HUES6 (cell line): ENCODE data around the gene CEP104.

ENCODE experiments used
- H3K27ac ChIP-seq: 2 replicates; pipeline ENCODE4 v1.7.0; 2013; ENCODE audit warnings: low read depth, mild to moderate bottlenecking, low read length, inconsistent platforms
- H3K27me3 ChIP-seq: 2 replicates; pipeline ENCODE4 v1.6.1; 2013; ENCODE audit warnings: low read length; ENCODE audit not compliant: control insufficient read depth, insufficient read depth
- H3K36me3 ChIP-seq: 2 replicates; pipeline ENCODE4 v1.6.1; 2013; ENCODE audit warnings: low read length; ENCODE audit not compliant: control insufficient read depth, insufficient read depth
- H3K4me1 ChIP-seq: 2 replicates; pipeline ENCODE4 v1.6.1; 2013; ENCODE audit warnings: low read length; ENCODE audit not compliant: control insufficient read depth, insufficient read depth
- H3K4me3 ChIP-seq: 2 replicates; pipeline ENCODE4 v1.5.1; 2013; ENCODE audit warnings: low read depth, low read length
- H3K9ac ChIP-seq: one replicate; pipeline ENCODE4 v1.6.1; 2013; ENCODE audit warnings: mild to moderate bottlenecking, low read length
- H3K9me3 ChIP-seq: 2 replicates; pipeline ENCODE4 v1.6.1; 2013; ENCODE audit warnings: low read depth, low read length; ENCODE audit not compliant: control insufficient read depth, insufficient read depth

Gene CEP104

GRCh38 chr1:3842912-3843311, 14.1 kb downstream of the CEP104 start:
- Histone ChIP-seq H3K9me3 (no peaks in the 10 kb centered on the region), H3K27ac (no peak overlapping the region), H3K36me3 (peaks cover 42% of the 10 kb centered on the region), H3K27me3 (no peaks in the 10 kb centered on the region), H3K4me3 (no peak overlapping the region), H3K9ac (no peak overlapping the region), H3K4me1 (no peaks in the 10 kb centered on the region)

GRCh38 chr1:3841491-3841890, 15.5 kb downstream of the CEP104 start:
- Histone ChIP-seq H3K9ac (no peak overlapping the region), H3K27me3 (no peaks in the 10 kb centered on the region), H3K9me3 (peaks cover 4% of the 10 kb centered on the region; the same call in 1 of the 2 replicates), H3K27ac (no peak overlapping the region), H3K4me3 (no peak overlapping the region), H3K36me3 (peaks cover 51% of the 10 kb centered on the region), H3K4me1 (no peaks in the 10 kb centered on the region)

- Histone ChIP-seq H3K27me3 (no peaks in the 10 kb centered on the region), H3K4me1 (no peaks in the 10 kb centered on the region), H3K4me3 (no peak overlapping the region), H3K9ac (no peak overlapping the region), H3K27ac (no peak overlapping the region), H3K36me3 (peaks cover 54% of the 10 kb centered on the region), H3K9me3 (peaks cover 4% of the 10 kb centered on the region; the same call in 1 of the 2 replicates)
Observed at GRCh38 chr1:3838788-3839187, 18.2 kb downstream of the CEP104 start.

- no peaks in the 10 kb centered on the region for H3K27me3 ChIP-seq
- peaks cover 55% of the 10 kb centered on the region for H3K36me3 ChIP-seq
- H3K9me3 ChIP-seq: peaks cover 4% of the 10 kb centered on the region; the same call in 1 of the 2 replicates
- H3K4me3 ChIP-seq: no peak overlapping the region
- no peak overlapping the region for H3K9ac ChIP-seq
- H3K4me1 ChIP-seq: no peaks in the 10 kb centered on the region
- no peak overlapping the region for H3K27ac ChIP-seq
Observed at GRCh38 chr1:3837685-3838084, 19.3 kb downstream of the CEP104 start.

GRCh38 chr1:3837200-3837599, 19.8 kb downstream of the CEP104 start:
- H3K27ac ChIP-seq: no peak overlapping the region
- peaks cover 55% of the 10 kb centered on the region for H3K36me3 ChIP-seq
- H3K27me3 ChIP-seq: no peaks in the 10 kb centered on the region
- H3K9ac ChIP-seq: no peak overlapping the region
- H3K4me1 ChIP-seq: no peaks in the 10 kb centered on the region
- H3K4me3 ChIP-seq: no peak overlapping the region
- peaks cover 4% of the 10 kb centered on the region; the same call in 1 of the 2 replicates for H3K9me3 ChIP-seq

GRCh38 chr1:3836421-3836820, 20.6 kb downstream of the CEP104 start:
- H3K4me3 ChIP-seq: no peak overlapping the region
- peaks cover 4% of the 10 kb centered on the region; the same call in 1 of the 2 replicates for H3K9me3 ChIP-seq
- no peak overlapping the region for H3K9ac ChIP-seq
- H3K27me3 ChIP-seq: no peaks in the 10 kb centered on the region
- no peaks in the 10 kb centered on the region for H3K4me1 ChIP-seq
- H3K27ac ChIP-seq: no peak overlapping the region
- H3K36me3 ChIP-seq: peaks cover 59% of the 10 kb centered on the region

GRCh38 chr1:3834701-3835100, 22.3 kb downstream of the CEP104 start:
- Histone ChIP-seq H3K4me3 (no peak overlapping the region), H3K36me3 (peaks cover 67% of the 10 kb centered on the region), H3K4me1 (no peaks in the 10 kb centered on the region), H3K9ac (no peak overlapping the region), H3K27me3 (no peaks in the 10 kb centered on the region), H3K27ac (no peak overlapping the region), H3K9me3 (peaks cover 4% of the 10 kb centered on the region; the same call in 1 of the 2 replicates)

- H3K27ac ChIP-seq: no peak overlapping the region
- H3K9me3 ChIP-seq: no peaks in the 10 kb centered on the region
- H3K4me3 ChIP-seq: no peak overlapping the region
- no peak overlapping the region for H3K9ac ChIP-seq
- H3K36me3 ChIP-seq: peaks cover 62% of the 10 kb centered on the region
- no peaks in the 10 kb centered on the region for H3K4me1 ChIP-seq
- H3K27me3 ChIP-seq: no peaks in the 10 kb centered on the region
Observed at GRCh38 chr1:3831689-3832088, 25.3 kb downstream of the CEP104 start.

GRCh38 chr1:3828391-3828790, 28.6 kb downstream of the CEP104 start:
- Histone ChIP-seq H3K27me3 (no peaks in the 10 kb centered on the region), H3K4me3 (no peak overlapping the region), H3K27ac (no peak overlapping the region), H3K36me3 (peaks cover 65% of the 10 kb centered on the region), H3K4me1 (no peaks in the 10 kb centered on the region), H3K9ac (no peak overlapping the region), H3K9me3 (no peaks in the 10 kb centered on the region)

- Histone ChIP-seq H3K27ac (no peak overlapping the region), H3K36me3 (peaks cover 71% of the 10 kb centered on the region), H3K4me1 (no peaks in the 10 kb centered on the region), H3K9ac (no peak overlapping the region), H3K27me3 (no peaks in the 10 kb centered on the region), H3K4me3 (no peak overlapping the region), H3K9me3 (no peaks in the 10 kb centered on the region)
Observed at GRCh38 chr1:3827813-3828307, 29.2 kb downstream of the CEP104 start.

GRCh38 chr1:3825356-3825755, 31.7 kb downstream of the CEP104 start:
- no peaks in the 10 kb centered on the region for H3K9me3 ChIP-seq
- no peak overlapping the region for H3K4me3 ChIP-seq
- no peaks in the 10 kb centered on the region for H3K4me1 ChIP-seq
- H3K27me3 ChIP-seq: no peaks in the 10 kb centered on the region
- H3K27ac ChIP-seq: no peak overlapping the region
- H3K36me3 ChIP-seq: peaks cover 74% of the 10 kb centered on the region
- H3K9ac ChIP-seq: no peak overlapping the region

GRCh38 chr1:3824650-3825049, 32.4 kb downstream of the CEP104 start:
- H3K4me3 ChIP-seq: no peak overlapping the region
- no peaks in the 10 kb centered on the region for H3K4me1 ChIP-seq
- H3K27me3 ChIP-seq: no peaks in the 10 kb centered on the region
- H3K27ac ChIP-seq: no peak overlapping the region
- H3K36me3 ChIP-seq: peaks cover 74% of the 10 kb centered on the region
- H3K9ac ChIP-seq: no peak overlapping the region
- H3K9me3 ChIP-seq: no peaks in the 10 kb centered on the region
